Lower leg skin (tissue), 4 donors: ENCODE data around the gene ELAPOR1. TPM values are rescaled to one million over a fixed set of nuclear protein-coding genes. Genes with fewer than 3 reads are reported as not detected.
"Not testable (repeated sequence)": the region's sequence is repeated elsewhere in the genome, so short reads cannot be mapped to it uniquely, and the experiment has no call there.

ENCODE experiments used
- DNase-seq, 2 donors: peaks; one replicate each; pipeline ENCODE4 v3.0.0-alpha.2; 2019; ENCODE audit warnings: low spot score in 2 of 2
- H3K4me3 ChIP-seq: fragments of 200-600 bp; sonication (generic); 2 replicates; pipeline ENCODE4 v1.5.1; 2017; ENCODE audit warnings: mild to moderate bottlenecking, low read depth; ENCODE audit not compliant: poor library complexity, severe bottlenecking
- CTCF ChIP-seq, 3 donors: fragments of 450-650 bp; IDR thresholded peaks; one replicate each; pipeline ENCODE4 v1.5.1; 2016; ENCODE audit warnings: antibody characterized with exemption in 3 of 3, mild to moderate bottlenecking in 3 of 3, moderate library complexity in 2 of 3
- POLR2A ChIP-seq, 2 donors: fragments of 450-650 bp; IDR thresholded peaks; one replicate each; pipeline ENCODE4 v1.6.1; 2016 to 2017; ENCODE audit warnings: antibody characterized with exemption in 2 of 2, mild to moderate bottlenecking in 1 of 2, moderate library complexity in 1 of 2
- WGBS, 2 donors: methylation state at CpG; one replicate each; pipeline ENCODE4 v1.1.5; 2018; 5-methylcytosine and 5-hydroxymethylcytosine counted together
- intact Hi-C: fragments of 100-400 bp; cut with DNase I; formaldehyde crosslinking; loops from one replicate; pipeline ENCODE4 v1.15.0; 2023; ENCODE audit warnings: low total_unique reads
- total RNA-seq, 4 donors: library from RNA; depleted of rRNA; stranded (reverse); fragments of >200 nt; gene quantifications; one replicate each; pipeline ENCODE4 v1.1.0, GENCODE V29; 2016

Gene ELAPOR1
- total RNA-seq, 4 donors from 2014 or later = 16.4 to 60.0 (median 33.9) TPM

- 90 to 94% methylated on average over 3 of the region's 3 CpGs for WGBS, 2 donors
- no peak overlapping the region for H3K4me3 ChIP-seq
- intact Hi-C loops = no loop called here
- DNase-seq = no peak
- TF ChIP-seq CTCF (IDR thresholded peaks at IDR 0.05) (no peak), POLR2A (IDR thresholded peaks at IDR 0.05) (no peak)
Measured at GRCh38 chr1:109140392-109140791, 26.5 kb downstream of the ELAPOR1 start.

- WGBS, 2 donors = 90% methylated on average over 5 of the region's 5 CpGs
- DNase-seq = no peak
- TF ChIP-seq CTCF (IDR thresholded peaks at IDR 0.05) = no peak
- no peak for TF ChIP-seq POLR2A (IDR thresholded peaks at IDR 0.05)
- intact Hi-C loops = no loop called here
- H3K4me3 ChIP-seq = no peak overlapping the region
Measured at GRCh38 chr1:109142260-109142659, 28.3 kb downstream of the ELAPOR1 start.

GRCh38 chr1:109142725-109143124 lies 28.8 kb downstream of the ELAPOR1 start:
- WGBS, 2 donors = 91 to 93% methylated on average over 6 of the region's 6 CpGs
- DNase-seq, intact Hi-C loops, H3K4me3 ChIP-seq: not testable (repeated sequence)

GRCh38 chr1:109148987-109149561 lies 35.2 kb downstream of the ELAPOR1 start:
- H3K4me3 ChIP-seq = no peak overlapping the region
- DNase-seq = no peak
- TF ChIP-seq CTCF (IDR thresholded peaks at IDR 0.05) = no peak
- TF ChIP-seq POLR2A (IDR thresholded peaks at IDR 0.05) = no peak
- intact Hi-C loops = no loop called here
- 62 to 74% methylated on average over 10 of the region's 10 CpGs for WGBS, 2 donors

GRCh38 chr1:109149874-109150601 lies 36.1 kb downstream of the ELAPOR1 start:
- no peak for DNase-seq
- intact Hi-C loops = no loop called here
- no peak overlapping the region for H3K4me3 ChIP-seq
- 74 to 76% methylated on average over 17 of the region's 17 CpGs for WGBS, 2 donors
- TF ChIP-seq POLR2A (IDR thresholded peaks at IDR 0.05) = no peak
- no peak for TF ChIP-seq CTCF (IDR thresholded peaks at IDR 0.05)

- no peak for DNase-seq
- intact Hi-C loops = no loop called here
Measured at GRCh38 chr1:109151146-109151990, 37.5 kb downstream of the ELAPOR1 start.

More at GRCh38 chr1:109151146-109151990, 37.5 kb downstream of the ELAPOR1 start:
- TF ChIP-seq POLR2A (IDR thresholded peaks at IDR 0.05) = no peak
- no peak for TF ChIP-seq CTCF (IDR thresholded peaks at IDR 0.05)
- WGBS, 2 donors = 73 to 77% methylated on average over 5 of the region's 5 CpGs
- no peak overlapping the region for H3K4me3 ChIP-seq
